BE2C (cell line): ENCODE results near the gene CD9.

Source experiments
- DNase-seq: peaks from one replicate; pipeline ENCODE4 v3.0.0-alpha.2; 2020
- H3K27me3 ChIP-seq: fragments of 250-450 bp; sonication (Bioruptor Pico); 2 replicates; pipeline ENCODE4 v1.5.1; 2020; ENCODE audit warnings: mild to moderate bottlenecking
- H3K36me3 ChIP-seq: fragments of 250-450 bp; sonication (Bioruptor Pico); 2 replicates; pipeline ENCODE4 v1.5.1; 2020; ENCODE audit warnings: mild to moderate bottlenecking
- H3K4me1 ChIP-seq: fragments of 250-450 bp; sonication (Bioruptor Pico); 2 replicates; pipeline ENCODE4 v1.5.1; 2020
- H3K4me3 ChIP-seq: 2 replicates; pipeline ENCODE4 v1.5.1; 2011; ENCODE audit warnings: low read depth, low read length
- H3K9me3 ChIP-seq: fragments of 250-450 bp; sonication (Bioruptor Pico); 2 replicates; pipeline ENCODE4 v1.5.1; 2020
- TF ChIP-seq, protein P1 (sequence below): IDR thresholded peaks from 2 replicates; pipeline ENCODE4 v1.5.1; 2012; ENCODE audit warnings: mild to moderate bottlenecking, low read depth, low read length

The CD9 gene

DNA sequence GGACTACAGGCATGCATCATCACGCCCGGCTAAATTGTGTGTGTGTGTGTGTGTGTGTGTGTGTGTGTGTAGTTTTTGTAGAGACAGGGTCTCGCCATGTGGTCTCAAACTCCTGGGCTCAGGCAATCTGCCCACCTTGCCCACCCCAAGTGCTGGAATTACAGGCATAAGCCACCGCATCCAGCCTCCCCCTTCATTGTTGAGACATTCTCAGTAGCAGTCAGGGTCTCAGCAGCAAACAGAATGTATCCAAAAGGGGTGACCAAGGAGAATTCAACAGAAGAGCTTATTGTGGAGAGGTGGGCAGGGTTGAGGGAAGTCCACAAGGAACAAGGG, 73.0 kb downstream of the CD9 start:
- peaks cover 19% of the 10 kb centered on the region for H3K4me1 ChIP-seq
- TF ChIP-seq, protein P1, sequence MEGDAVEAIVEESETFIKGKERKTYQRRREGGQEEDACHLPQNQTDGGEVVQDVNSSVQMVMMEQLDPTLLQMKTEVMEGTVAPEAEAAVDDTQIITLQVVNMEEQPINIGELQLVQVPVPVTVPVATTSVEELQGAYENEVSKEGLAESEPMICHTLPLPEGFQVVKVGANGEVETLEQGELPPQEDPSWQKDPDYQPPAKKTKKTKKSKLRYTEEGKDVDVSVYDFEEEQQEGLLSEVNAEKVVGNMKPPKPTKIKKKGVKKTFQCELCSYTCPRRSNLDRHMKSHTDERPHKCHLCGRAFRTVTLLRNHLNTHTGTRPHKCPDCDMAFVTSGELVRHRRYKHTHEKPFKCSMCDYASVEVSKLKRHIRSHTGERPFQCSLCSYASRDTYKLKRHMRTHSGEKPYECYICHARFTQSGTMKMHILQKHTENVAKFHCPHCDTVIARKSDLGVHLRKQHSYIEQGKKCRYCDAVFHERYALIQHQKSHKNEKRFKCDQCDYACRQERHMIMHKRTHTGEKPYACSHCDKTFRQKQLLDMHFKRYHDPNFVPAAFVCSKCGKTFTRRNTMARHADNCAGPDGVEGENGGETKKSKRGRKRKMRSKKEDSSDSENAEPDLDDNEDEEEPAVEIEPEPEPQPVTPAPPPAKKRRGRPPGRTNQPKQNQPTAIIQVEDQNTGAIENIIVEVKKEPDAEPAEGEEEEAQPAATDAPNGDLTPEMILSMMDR, result no peak

DNA sequence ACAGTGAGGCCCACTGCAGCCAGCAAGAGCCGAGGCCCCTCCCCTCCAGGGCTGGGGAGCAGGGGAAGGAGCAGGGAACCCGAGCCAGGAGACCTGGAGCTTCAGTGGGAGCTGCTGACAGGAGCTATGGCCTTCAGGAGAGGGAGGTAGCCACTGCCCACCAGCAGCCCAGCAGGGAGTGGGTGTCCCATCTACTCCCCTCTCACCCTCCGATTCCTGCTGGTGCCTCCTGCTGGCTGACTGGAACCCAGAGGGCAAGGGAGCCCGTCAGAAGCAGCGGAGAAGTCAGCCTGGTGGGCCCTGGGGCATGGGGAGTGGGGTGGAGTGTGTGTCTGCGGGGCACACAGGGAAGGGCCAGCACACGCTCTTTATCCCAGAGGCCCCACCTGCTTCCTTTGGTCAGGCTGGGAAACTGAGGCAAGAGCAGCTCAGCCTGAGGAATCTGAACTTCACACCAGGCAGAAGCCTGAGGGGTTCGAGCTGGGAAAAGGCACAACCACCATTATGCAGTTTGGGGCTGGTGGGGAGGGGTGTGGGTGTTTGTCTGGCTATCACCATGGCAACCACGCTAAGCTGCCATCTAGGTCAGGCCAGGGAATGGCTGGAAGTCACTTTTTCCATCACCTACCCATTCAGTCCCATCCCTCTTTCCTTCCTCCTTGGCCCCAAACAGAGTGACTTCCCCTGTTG, 73.5 kb downstream of the CD9 start:
- TF ChIP-seq, protein P1, result no peak
- no peaks in the 10 kb centered on the region for H3K36me3 ChIP-seq
- H3K27me3 ChIP-seq, result no peaks in the 10 kb centered on the region
- H3K4me1 ChIP-seq, result peaks cover 21% of the 10 kb centered on the region
- no peak overlapping the region for H3K4me3 ChIP-seq
- no peaks in the 10 kb centered on the region for H3K9me3 ChIP-seq
- no peak for DNase-seq

More for the DNA sequence above, 73.0 kb downstream of the CD9 start:
- Histone ChIP-seq H3K4me3 (no peak overlapping the region), H3K36me3 (no peaks in the 10 kb centered on the region), H3K9me3 (no peaks in the 10 kb centered on the region), H3K27me3 (no peaks in the 10 kb centered on the region)
- DNase-seq, result no peak

DNA sequence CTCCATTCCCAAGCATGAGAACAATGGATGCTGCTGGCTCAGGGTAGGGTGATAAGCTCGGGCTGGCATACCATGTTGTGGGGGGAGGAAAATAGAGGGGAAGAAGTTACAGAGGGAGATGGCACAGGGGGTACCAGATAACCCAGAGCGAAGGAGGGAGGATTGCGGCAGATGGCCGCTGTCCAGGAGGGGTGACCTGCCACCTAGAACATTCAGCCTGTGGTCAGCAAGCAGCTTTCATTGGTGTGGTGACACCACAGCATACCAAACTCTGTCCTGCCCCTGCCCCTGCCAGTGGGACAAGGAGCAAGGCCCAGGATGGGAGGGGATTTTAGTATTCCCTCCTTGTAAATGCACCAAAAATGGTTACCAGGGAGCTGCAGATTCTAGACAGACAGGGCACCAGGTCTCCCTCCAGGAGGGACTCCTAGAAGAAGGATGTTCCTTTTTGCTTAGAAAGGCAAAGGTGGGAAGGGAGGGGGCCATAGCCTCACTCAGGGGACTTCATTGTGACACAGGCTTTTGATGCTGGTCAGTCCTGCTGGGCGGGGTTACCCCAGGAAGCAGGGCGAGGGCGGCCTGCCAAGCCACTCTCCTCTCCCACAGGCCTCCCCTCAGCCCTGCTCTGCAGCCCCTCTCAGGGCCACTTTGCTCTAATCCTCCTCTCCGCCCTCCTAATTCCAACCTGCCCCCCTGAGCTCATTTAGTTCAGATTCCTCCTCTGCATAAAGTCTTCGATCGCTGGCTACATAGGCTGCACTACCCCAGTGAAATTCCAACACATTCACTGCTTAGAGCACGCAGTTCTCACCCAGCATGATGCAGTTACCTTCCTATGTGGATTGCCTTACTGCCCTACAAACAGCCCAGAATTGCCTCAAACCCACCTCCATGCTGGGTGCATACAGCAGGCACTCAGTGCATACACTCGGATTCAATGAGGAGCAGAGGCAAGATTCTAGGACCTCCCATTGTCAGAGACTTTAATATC, 74.3 kb downstream of the CD9 start:
- Histone ChIP-seq H3K4me3 (no peak overlapping the region), H3K36me3 (no peaks in the 10 kb centered on the region), H3K9me3 (no peaks in the 10 kb centered on the region), H3K4me1 (peaks cover 21% of the 10 kb centered on the region), H3K27me3 (no peaks in the 10 kb centered on the region)
- TF ChIP-seq, protein P1, result no peak
- DNase-seq, result no peak

DNA sequence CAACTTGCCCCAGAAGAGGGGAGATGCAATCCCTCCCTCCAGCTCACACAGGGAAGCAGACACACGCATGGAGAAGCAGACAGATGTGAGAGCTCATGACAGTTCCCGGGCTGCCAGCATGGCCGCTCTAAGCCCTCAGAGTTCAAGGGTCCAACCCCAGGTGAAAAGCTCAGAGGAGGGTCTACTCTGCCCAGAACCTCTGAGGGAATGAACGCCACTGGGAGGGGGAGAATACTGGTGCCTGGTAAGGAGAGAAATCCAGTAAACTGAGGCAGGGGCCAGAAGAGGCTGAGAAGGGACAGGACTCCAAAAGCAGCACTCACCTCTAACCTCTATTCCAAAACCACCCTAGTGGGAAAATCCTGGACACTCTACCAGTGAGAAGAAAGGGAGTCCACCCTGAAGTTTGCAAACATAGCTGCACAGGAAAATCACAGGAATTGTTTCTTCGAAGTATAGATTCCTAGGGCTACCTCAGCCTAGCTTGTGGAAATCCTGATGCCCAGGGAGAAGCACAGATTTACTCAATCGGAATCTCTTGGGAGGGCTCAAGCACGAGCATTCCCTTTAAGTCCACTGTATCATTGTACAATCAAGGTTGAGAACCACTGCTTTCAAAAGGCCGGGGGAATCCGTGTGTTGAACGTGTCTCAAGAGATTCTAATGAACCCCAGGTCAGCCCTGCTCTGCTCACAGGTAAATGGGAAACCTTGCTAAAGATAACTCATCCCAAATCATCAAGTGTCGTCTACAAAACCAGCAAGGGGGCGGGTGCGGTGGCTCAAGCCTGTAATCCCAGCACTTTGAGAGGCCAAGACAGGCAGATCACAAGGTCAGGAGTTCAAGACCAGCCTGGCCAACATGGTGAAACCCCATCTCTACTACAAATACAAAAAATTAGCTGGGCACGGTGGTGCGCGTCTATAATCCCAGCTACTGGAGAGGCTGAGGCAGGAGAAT, 76.0 kb downstream of the CD9 start:
- no peak for DNase-seq
- peaks cover 21% of the 10 kb centered on the region for H3K4me1 ChIP-seq
- TF ChIP-seq, protein P1, result no peak

DNA sequence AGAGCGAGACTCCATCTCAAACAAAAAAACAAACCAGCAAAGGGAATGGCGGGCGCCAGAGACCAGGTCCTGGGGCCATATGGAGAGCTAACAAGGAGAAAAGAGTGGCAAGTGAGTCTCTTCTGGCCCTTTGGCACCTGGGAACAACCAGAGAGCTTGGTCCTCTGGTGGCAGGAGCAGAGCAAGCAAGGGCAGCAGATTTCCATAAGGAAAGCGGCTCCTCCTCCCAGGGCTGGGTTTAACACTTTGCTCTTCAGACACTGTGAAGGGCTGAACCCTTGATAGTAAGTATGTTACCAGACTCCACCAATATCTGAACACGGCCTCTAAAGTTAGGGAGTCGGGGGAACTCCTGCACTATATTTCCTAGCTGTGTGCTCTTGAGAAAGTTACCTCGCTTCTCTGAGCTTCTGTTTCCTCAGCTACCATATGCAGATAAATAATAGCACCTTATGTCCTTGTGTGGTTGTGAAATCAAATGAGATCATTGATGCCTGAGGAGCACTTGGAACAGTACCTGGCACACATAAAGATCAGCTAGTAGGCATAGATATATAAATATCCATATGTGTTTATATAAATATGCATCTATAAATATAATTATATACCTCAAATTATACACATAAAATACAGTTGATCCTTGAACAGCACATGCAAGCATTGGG, 76.9 kb downstream of the CD9 start:
- Histone ChIP-seq H3K36me3 (no peaks in the 10 kb centered on the region), H3K27me3 (no peaks in the 10 kb centered on the region), H3K9me3 (no peaks in the 10 kb centered on the region), H3K4me3 (no peak overlapping the region), H3K4me1 (peaks cover 21% of the 10 kb centered on the region)
- TF ChIP-seq, protein P1, result peak; percentile 28; the same call in 1 of the 2 replicates
- DNase-seq, result no peak

More for the DNA sequence above, 76.0 kb downstream of the CD9 start:
- Histone ChIP-seq H3K4me3 (no peak overlapping the region), H3K9me3 (no peaks in the 10 kb centered on the region), H3K36me3 (no peaks in the 10 kb centered on the region), H3K27me3 (no peaks in the 10 kb centered on the region)
